Measurements from ENCODE around the gene PRDM7.
"Not testable (repeated sequence)": the region's sequence is repeated elsewhere in the genome, so short reads cannot be mapped to it uniquely, and the experiment has no call there.

Gene PRDM7

GRCh38 chr16:90077240-90077756 lies at the start of gene PRDM7:
Gene PRDM7 (minus strand): TSS chr16:90077331. CDS start chr16:90075910, 1,421 bp downstream.
- peak; percentile 32 to 97 (median 87) for DNase-seq

GRCh38 chr16:90121846-90122245 lies 44.7 kb upstream of the PRDM7 start:
- DNase-seq: not testable (repeated sequence)

GRCh38 chr16:90107617-90108016 lies 30.5 kb upstream of the PRDM7 start:
- DNase-seq: not testable (repeated sequence)

- DNase-seq: not testable (repeated sequence)
Measured at GRCh38 chr16:90107060-90107459, 29.9 kb upstream of the PRDM7 start.

- not testable (repeated sequence) for DNase-seq
Measured at GRCh38 chr16:90106271-90106670, 29.1 kb upstream of the PRDM7 start.

GRCh38 chr16:90104725-90105124 lies 27.6 kb upstream of the PRDM7 start:
- not testable (repeated sequence) for DNase-seq

- DNase-seq: not testable (repeated sequence)
Measured at GRCh38 chr16:90102086-90102884, 25.2 kb upstream of the PRDM7 start.

GRCh38 chr16:90101332-90101731 lies 24.2 kb upstream of the PRDM7 start:
- not testable (repeated sequence) for DNase-seq

- not testable (repeated sequence) for DNase-seq
Measured at GRCh38 chr16:90100790-90101189, 23.7 kb upstream of the PRDM7 start.

GRCh38 chr16:90100229-90100628 lies 23.1 kb upstream of the PRDM7 start:
- not testable (repeated sequence) for DNase-seq

- not testable (repeated sequence) for DNase-seq
Measured at GRCh38 chr16:90098936-90099335, 21.8 kb upstream of the PRDM7 start.

- not testable (repeated sequence) for DNase-seq
Measured at GRCh38 chr16:90097010-90097684, 20.0 kb upstream of the PRDM7 start.

GRCh38 chr16:90094791-90095190 lies 17.7 kb upstream of the PRDM7 start:
- DNase-seq: not testable (repeated sequence)

- not testable (repeated sequence) for DNase-seq
Measured at GRCh38 chr16:90094296-90094695, 17.2 kb upstream of the PRDM7 start.

- not testable (repeated sequence) for DNase-seq
Measured at GRCh38 chr16:90093799-90094198, 16.7 kb upstream of the PRDM7 start.

- DNase-seq: not testable (repeated sequence)
Measured at GRCh38 chr16:90092781-90093180, 15.7 kb upstream of the PRDM7 start.

- DNase-seq: no peak
Measured at GRCh38 chr16:90084215-90084950, 7.3 kb upstream of the PRDM7 start.

GRCh38 chr16:90083139-90083538 lies 6.0 kb upstream of the PRDM7 start:
- DNase-seq: no peak

GRCh38 chr16:90081606-90081970 lies 4.5 kb upstream of the PRDM7 start:
- no peak for DNase-seq

- DNase-seq: no peak
Measured at GRCh38 chr16:90078579-90078895, 1.4 kb upstream of the PRDM7 start.

GRCh38 chr16:90077757-90078578 lies 837 bp upstream of the PRDM7 start:
- peak in 6 of 56 donors; percentile 22 to 46 (median 36) for DNase-seq

All from nucleus accumbens (tissue), 56 donors.